Endothelial cell (in vitro differentiated cells): Measurements from ENCODE around the gene SGTA. TPM values are rescaled to one million over a fixed set of nuclear protein-coding genes. Genes with fewer than 3 reads are reported as not detected.
A peak's percentile ranks its signal among the peaks of the same experiment; 100 is the strongest.

Experiments
- DNase-seq: peaks from one replicate; pipeline ENCODE4 v3.0.0; 2021; ENCODE audit warnings: low spot score
- H3K27ac Mint-ChIP-seq: one replicate; pipeline ENCODE4 v1.8.0; 2021; ENCODE audit warnings: mixed read lengths, inconsistent platforms; ENCODE audit not compliant: unreplicated experiment
- H3K27me3 Mint-ChIP-seq: one replicate; pipeline ENCODE4 v1.8.0; 2021; ENCODE audit warnings: mild to moderate bottlenecking, moderate library complexity, mixed read lengths, inconsistent platforms; ENCODE audit not compliant: unreplicated experiment
- H3K36me3 Mint-ChIP-seq: one replicate; pipeline ENCODE4 v1.8.0; 2021; ENCODE audit warnings: mild to moderate bottlenecking, low read depth, mixed read lengths, inconsistent platforms; ENCODE audit not compliant: unreplicated experiment
- H3K4me1 Mint-ChIP-seq: one replicate; pipeline ENCODE4 v1.8.0; 2021; ENCODE audit warnings: mild to moderate bottlenecking, mixed read lengths, inconsistent platforms; ENCODE audit not compliant: unreplicated experiment
- H3K4me3 Mint-ChIP-seq: one replicate; pipeline ENCODE4 v1.8.0; 2021; ENCODE audit warnings: mild to moderate bottlenecking, mixed read lengths, inconsistent platforms; ENCODE audit not compliant: unreplicated experiment
- H3K9me3 Mint-ChIP-seq: one replicate; pipeline ENCODE4 v1.8.0; 2021; ENCODE audit warnings: mixed read lengths, inconsistent platforms; ENCODE audit not compliant: unreplicated experiment
- CTCF ChIP-seq: fragments of 200-600 bp; sonication (generic); IDR thresholded peaks from one replicate; pipeline ENCODE4 v1.5.0; 2021; ENCODE audit warnings: antibody characterized with exemption; ENCODE audit not compliant: unreplicated experiment
- total RNA-seq: library from RNA; stranded (reverse); fragmentation: NEBNext Ultra II Directional; extraction: Animal tissue kit (Norgen Biotek cat#: 25700); gene quantifications from one replicate; pipeline ENCODE4 v1.2.1, GENCODE V29; 2021; ENCODE audit not compliant: unreplicated experiment

SGTA gene
- total RNA-seq, 1 donor from 2014 or later, result 60.4 TPM

GRCh38 chr19:2779121-2779740, 3.8 kb downstream of the SGTA start:
- Mint-ChIP-seq H3K36me3 (peaks cover 13% of the 10 kb centered on the region), H3K27ac (no peak overlapping the region), H3K27me3 (peaks cover 12% of the 10 kb centered on the region), H3K4me1 (peaks cover 23% of the 10 kb centered on the region), H3K4me3 (no peak overlapping the region), H3K9me3 (no peaks in the 10 kb centered on the region)
- DNase-seq, result no peak
- TF ChIP-seq CTCF, result no peak

GRCh38 chr19:2777952-2778683, 5.0 kb downstream of the SGTA start:
- TF ChIP-seq CTCF, result no peak
- Mint-ChIP-seq H3K27me3 (peaks cover 12% of the 10 kb centered on the region), H3K4me3 (no peak overlapping the region), H3K4me1 (peaks cover 23% of the 10 kb centered on the region), H3K36me3 (peaks cover 13% of the 10 kb centered on the region), H3K9me3 (no peaks in the 10 kb centered on the region), H3K27ac (no peak overlapping the region)
- DNase-seq, result no peak

- Mint-ChIP-seq H3K9me3 (no peaks in the 10 kb centered on the region), H3K4me3 (peak overlapping the region; percentile 67), H3K27ac (no peak overlapping the region), H3K4me1 (peaks cover 15% of the 10 kb centered on the region), H3K27me3 (peaks cover 6% of the 10 kb centered on the region), H3K36me3 (peaks cover 18% of the 10 kb centered on the region)
- no peak for DNase-seq
- no peak for TF ChIP-seq CTCF
Measured at GRCh38 chr19:2775556-2776430, 7.3 kb downstream of the SGTA start.

- Mint-ChIP-seq H3K9me3 (no peaks in the 10 kb centered on the region), H3K27me3 (peaks cover 6% of the 10 kb centered on the region), H3K4me1 (peaks cover 10% of the 10 kb centered on the region), H3K36me3 (peaks cover 13% of the 10 kb centered on the region), H3K4me3 (peak overlapping the region; percentile 67), H3K27ac (no peak overlapping the region)
- DNase-seq, result no peak
- TF ChIP-seq CTCF, result no peak
Measured at GRCh38 chr19:2774953-2775555, 8.0 kb downstream of the SGTA start.
